NCI-H510A treated with DMSO at 0.1 percent for 48 hours (cell line): ENCODE results near the gene RELB.

ENCODE experiments used
- DNase-seq: peaks from one replicate; lab custom pipeline; 2025; lab: John Stamatoyannopoulos, UW

Gene RELB

DNA sequence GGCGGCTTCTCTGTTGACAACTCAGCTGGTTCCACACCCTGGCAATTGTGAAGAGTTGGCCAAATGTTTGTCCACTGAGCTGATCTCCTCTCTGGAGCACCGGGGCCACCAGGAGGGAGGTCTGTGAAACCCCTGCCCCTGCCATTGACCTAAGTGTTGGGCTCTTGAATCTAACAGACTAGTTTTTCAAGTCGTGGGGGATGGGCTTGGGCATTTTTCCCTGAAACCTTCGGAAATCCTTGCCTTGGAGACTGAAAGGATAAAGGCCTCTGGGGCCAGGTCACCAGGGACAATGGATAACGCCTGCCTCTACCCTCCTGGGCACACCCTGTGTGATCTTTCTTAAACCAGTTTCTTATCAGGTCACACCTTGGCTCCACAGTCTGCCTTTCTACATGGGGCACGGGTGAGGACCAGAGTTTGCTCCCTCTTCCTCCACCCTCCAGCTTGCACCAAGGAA is 78.7 kb downstream of the RELB start:
- DNase-seq, result no peak

DNA sequence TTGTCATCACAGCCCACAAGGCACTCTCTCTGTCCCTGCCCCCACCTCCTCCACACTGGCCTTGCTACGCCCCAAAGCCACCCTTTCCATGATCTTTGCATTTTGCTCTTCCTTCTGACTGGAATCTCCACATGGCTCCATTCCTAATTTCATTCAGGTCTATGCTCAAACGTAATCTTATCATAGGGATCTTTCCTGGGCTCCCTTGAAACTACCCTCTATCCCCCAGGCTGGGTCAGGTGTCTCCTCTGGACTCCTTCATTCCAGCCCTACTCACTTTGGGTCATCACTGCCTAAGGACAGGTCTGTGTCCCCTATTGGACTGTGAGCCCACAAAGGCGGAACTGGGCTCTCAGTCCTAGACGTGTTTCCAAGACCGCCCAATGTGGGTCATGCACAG is 80.9 kb downstream of the RELB start:
- no peak for DNase-seq

DNA sequence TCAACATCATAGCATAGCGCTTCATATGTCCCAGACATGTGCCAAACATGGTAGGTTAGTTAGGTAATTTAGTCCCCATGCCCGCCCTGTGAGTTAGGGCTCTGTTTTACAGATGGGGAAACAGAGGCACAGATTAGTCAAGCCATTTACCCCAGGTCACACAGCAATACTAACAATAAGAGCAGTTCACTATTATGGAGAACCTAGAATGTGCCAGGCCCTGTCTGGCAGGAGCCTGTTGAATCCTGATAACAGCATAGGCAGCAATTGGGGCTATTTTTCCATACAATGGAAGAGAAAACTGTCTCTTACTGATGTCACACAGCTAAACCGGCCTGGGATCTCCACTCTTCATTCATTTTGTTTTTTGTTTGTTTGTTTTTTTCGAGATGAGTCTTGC is 85.2 kb downstream of the RELB start:
- DNase-seq, result no peak

DNA sequence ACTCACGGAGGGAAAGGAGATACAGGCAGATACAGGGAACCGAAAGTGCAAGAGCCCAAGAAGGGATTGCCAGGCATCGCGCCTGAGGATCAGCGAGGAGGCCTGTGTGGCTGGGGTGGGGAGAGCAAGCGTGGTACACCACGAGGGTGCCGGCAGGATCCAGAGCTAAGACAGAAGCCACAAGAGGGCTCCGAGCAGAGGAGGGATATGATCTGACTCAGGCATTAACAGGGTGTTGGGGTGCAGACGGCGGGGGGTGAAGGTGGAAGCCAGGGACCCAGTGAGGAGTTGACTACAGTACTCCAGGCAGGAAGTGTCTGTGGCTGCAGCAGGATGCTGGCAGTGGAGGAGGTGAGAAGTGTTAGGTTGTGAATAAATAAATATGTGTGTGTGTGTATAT is 86.3 kb downstream of the RELB start:
- DNase-seq, result no peak
